Ectodermal cell (in vitro differentiated cells): ENCODE results near the gene TBC1D8B.
"Not testable (repeated sequence)": the region's sequence is repeated elsewhere in the genome, so short reads cannot be mapped to it uniquely, and the experiment has no call there.

Experiments used
- H3K27ac ChIP-seq: 2 replicates; pipeline ENCODE4 v1.7.0; 2013; ENCODE audit warnings: mild to moderate bottlenecking, low read depth, low read length; ENCODE audit not compliant: insufficient read depth, poor library complexity, severe bottlenecking
- H3K27me3 ChIP-seq: 2 replicates; pipeline ENCODE4 v1.7.0; 2013; ENCODE audit warnings: mild to moderate bottlenecking, low read length; ENCODE audit not compliant: insufficient read depth, control insufficient read depth, poor library complexity, severe bottlenecking
- H3K36me3 ChIP-seq: one replicate; pipeline ENCODE4 v1.7.0; 2013; ENCODE audit warnings: low read length; ENCODE audit not compliant: control insufficient read depth, insufficient read depth
- H3K4me1 ChIP-seq: one replicate; pipeline ENCODE4 v1.7.0; 2013; ENCODE audit warnings: low read length; ENCODE audit not compliant: control insufficient read depth, insufficient read depth
- H3K4me3 ChIP-seq: 2 replicates; pipeline ENCODE4 v1.7.0; 2013; ENCODE audit warnings: low read depth, low read length, control low read depth; ENCODE audit not compliant: insufficient read depth
- H3K9me3 ChIP-seq: 2 replicates; pipeline ENCODE4 v1.7.0; 2013; ENCODE audit warnings: mild to moderate bottlenecking, low read length, moderate library complexity; ENCODE audit not compliant: control insufficient read depth
- WGBS, 2 experiments: methylation state at CpG; one replicate each; pipeline ENCODE4 v1.1.7; 2013; ENCODE audit warnings: missing lambda C conversion rate in 2 of 2; 5-methylcytosine and 5-hydroxymethylcytosine counted together

Gene TBC1D8B

DNA sequence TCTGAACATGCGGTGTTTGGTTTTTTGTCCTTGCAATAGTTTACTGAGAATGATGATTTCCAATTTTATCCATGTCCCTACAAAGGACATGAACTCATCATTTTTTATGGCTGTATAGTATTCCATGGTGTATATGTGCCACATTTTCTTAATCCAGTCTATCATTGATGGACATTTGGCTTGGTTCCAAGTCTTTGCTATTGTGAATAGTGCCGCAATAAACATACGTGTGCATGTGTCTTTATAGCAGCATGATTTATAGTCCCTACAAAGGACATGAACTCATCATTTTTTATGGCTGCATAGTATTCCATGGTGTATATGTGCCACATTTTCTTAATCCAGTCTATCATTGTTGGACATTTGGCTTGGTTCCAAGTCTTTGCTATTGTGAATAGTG is 11.6 kb downstream of the TBC1D8B start:
- H3K27ac ChIP-seq, H3K4me3 ChIP-seq, H3K9me3 ChIP-seq, H3K36me3 ChIP-seq, H3K27me3 ChIP-seq, H3K4me1 ChIP-seq: not testable (repeated sequence)
- 100% methylated on average over 2 of the region's 3 CpGs; no CpG with 5 or more reads in 1 of the 2 experiments for WGBS, 2 experiments

DNA sequence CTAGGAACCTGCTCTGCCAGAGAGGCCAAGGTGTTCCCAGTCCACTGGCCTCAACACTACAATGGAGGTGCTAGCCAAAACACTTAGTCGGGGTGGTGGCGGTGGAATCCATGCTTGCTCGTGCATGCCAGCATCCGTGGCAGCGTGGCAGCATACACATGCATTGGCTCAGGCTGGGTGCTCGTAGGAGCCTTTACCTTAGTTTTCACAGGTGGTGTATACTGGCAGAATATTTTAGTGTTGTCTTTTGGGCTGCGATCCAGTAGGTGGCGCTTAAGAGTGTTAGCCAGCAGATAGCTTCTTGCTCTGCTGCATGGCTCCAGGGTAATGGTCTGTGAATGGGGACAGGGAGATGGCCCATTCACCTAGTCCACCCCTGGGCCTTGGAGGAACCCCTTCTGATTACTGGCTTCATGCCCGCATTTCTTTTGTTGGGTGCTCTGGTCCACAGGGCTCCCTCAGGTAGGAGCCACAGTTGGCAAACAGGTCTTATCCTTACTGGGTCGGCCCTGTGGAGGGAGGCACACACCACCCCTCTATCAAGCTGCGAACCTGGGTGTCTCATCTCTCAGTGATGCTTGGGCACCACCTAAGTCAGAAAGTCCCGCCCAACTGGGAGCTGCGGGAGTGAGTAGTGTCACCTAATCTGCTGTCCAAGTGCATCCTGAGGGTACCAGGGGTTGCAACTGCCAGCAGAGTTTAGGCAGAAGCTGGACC is 60.7 kb downstream of the TBC1D8B start:
- Histone ChIP-seq H3K4me3 (no peak overlapping the region), H3K9me3 (no peaks in the 10 kb centered on the region), H3K4me1 (no peaks in the 10 kb centered on the region), H3K27ac (no peak overlapping the region), H3K27me3 (no peaks in the 10 kb centered on the region), H3K36me3 (no peaks in the 10 kb centered on the region)
- 55 to 60% methylated on average over 13 of the region's 13 CpGs for WGBS, 2 experiments

DNA sequence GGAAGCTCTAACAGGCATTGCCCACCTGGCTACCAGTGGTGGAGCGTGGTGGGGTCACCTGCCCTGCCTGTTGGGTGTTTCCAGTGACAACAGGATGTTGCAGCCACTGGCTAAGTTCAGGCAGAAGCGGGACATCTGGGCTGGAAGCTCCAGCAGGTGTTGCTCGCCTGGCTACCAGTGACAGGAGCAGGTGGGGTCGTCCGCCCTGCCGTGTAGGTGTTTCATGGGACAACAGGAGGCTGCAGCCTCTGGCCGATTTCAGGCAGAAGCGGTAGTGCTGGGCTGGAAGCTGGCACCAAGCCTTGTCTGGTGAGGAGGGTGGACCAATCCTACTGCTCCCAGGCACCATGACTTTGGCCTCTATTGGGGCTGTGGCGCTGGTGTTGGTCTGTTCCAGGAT is 61.2 kb downstream of the TBC1D8B start:
- Histone ChIP-seq H3K9me3 (no peaks in the 10 kb centered on the region), H3K27ac (no peak overlapping the region), H3K27me3 (no peaks in the 10 kb centered on the region), H3K4me3 (no peak overlapping the region), H3K4me1 (no peaks in the 10 kb centered on the region), H3K36me3 (no peaks in the 10 kb centered on the region)
- WGBS, 2 experiments: 93 to 94% methylated on average over 9 of the region's 9 CpGs

DNA sequence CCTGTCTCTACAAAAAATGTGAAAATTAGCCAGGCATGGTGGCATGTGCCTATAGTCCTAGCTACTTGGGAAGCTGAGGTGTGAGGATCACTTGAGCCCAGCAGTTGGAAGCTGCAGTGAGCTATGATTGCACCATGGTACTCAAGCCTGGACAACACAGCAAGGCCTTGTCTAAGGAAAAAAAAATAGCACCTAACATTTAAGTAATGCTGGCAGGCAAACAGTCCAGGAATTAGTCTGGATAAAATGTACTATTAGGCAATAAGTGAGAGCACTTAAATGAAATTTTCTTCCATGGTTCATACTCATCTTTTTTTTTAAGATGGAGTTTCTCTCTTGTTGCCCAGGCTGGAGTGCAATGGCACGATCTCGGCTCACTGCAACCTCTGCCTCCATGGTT is 70.3 kb downstream of the TBC1D8B start:
- H3K36me3 ChIP-seq, H3K27me3 ChIP-seq, H3K4me1 ChIP-seq, H3K4me3 ChIP-seq, H3K27ac ChIP-seq, H3K9me3 ChIP-seq: not testable (repeated sequence)
- WGBS, 2 experiments: 85 to 97% methylated on average over 2 of the region's 2 CpGs

DNA sequence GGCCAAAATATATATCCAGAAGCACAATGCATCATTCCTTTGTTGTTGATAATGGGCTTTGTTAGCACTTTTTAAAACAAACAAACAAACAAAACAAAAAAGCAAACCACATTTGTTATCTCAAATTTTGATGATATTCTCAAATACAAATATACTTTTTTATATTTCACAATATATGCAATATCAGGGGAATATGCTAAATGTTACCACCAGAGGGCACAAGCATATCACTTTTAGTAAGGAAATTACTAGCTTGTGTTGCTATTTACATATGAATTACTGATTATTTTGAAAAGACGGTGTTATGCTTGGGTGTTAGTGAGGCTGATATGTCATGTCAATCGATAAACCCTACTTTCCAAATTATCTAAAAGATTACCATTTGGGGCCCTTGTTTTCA is 71.6 kb downstream of the TBC1D8B start:
- no peaks in the 10 kb centered on the region for H3K4me1 ChIP-seq
- no peak overlapping the region for H3K4me3 ChIP-seq
- no peaks in the 10 kb centered on the region for H3K9me3 ChIP-seq
- WGBS, 2 experiments: no CpG with 5 or more reads among the region's 2 CpGs
- no peaks in the 10 kb centered on the region for H3K36me3 ChIP-seq
- H3K27ac ChIP-seq: no peak overlapping the region
- no peaks in the 10 kb centered on the region for H3K27me3 ChIP-seq

DNA sequence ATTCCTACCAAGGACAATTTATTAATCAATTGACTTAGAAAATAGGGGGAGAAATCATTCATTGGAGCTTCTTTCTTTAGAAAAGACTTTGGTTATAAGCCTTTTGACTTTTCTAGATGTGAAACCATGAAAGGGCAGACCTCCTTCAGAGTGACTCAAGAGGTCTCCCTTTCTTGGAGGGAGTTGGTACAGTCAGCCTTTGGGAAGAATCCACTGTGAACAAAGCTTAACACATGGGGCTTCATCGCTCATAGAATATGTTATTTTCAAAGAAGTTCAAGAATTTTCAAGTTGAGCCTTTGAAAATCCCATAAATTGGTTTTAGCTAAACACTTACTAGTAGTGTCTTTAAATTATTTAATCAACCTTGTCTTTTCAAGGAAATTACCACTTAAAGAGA is 72.7 kb downstream of the TBC1D8B start:
- Histone ChIP-seq H3K36me3 (no peaks in the 10 kb centered on the region), H3K4me3 (no peak overlapping the region), H3K27me3 (no peaks in the 10 kb centered on the region), H3K4me1 (no peaks in the 10 kb centered on the region), H3K27ac (no peak overlapping the region), H3K9me3 (no peaks in the 10 kb centered on the region)
- WGBS, 2 experiments: 88 to 100% methylated on average over 1 of the region's 1 CpG

DNA sequence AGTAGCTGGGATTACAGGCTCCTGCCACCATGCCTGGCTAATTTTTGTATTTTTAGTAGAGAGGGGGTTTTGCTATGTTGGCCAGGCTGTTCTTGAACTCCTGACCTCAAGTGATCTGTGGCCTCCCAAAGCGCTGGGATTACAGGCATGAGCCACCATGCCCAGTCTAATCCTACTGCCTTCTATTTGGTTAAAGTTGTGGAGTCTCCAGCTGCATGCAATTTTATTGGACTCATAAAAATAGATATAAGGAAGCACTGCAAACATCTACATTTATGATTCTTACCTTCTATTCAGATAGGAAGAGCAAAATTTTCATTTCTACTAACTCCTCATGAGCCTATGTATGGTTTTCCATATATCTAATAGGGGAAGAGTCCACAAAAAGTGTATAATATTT is 87.0 kb downstream of the TBC1D8B start:
- no peak overlapping the region for H3K4me3 ChIP-seq
- no peaks in the 10 kb centered on the region for H3K27me3 ChIP-seq
- WGBS, 2 experiments: 92% methylated on average over 1 of the region's 1 CpG; no CpG with 5 or more reads in 1 of the 2 experiments
- H3K9me3 ChIP-seq: no peaks in the 10 kb centered on the region
- no peaks in the 10 kb centered on the region for H3K4me1 ChIP-seq
- H3K27ac ChIP-seq: no peak overlapping the region
- no peaks in the 10 kb centered on the region for H3K36me3 ChIP-seq

DNA sequence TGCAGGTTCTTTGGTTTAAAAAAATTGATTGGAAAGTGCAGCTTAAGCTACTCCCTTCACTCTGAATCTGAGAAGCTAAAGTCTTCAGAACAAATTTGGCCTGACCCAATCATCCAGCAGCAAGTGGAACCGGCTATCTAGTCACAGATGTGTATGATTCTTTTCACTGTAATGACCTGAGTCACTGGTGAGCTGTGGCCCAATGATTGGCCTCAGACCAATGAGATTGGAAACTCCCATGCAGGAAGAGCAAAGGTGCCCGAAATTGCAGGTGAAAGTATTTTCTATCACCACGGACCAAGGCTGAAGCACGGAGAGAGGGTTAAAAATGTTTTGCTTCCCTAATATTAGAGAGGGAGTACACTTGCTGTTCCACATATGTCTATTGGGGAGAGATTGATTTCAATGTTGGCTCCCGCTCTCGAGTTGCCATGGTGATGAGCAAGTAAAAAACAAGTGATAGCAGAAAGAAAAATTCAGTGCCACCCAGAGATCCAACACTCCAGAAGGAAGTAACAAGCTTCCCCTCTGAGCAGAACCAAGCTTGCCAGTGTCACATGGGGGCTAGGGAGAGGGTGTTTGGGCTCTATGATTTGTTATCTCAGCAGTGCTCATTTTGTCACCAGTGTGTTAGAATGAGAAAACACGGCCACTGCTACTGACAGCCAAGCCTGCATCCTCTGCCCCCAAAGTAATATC is 89.4 kb downstream of the TBC1D8B start:
- no peaks in the 10 kb centered on the region for H3K9me3 ChIP-seq
- WGBS, 2 experiments: 89 to 93% methylated on average over 7 of the region's 7 CpGs
- H3K36me3 ChIP-seq: no peaks in the 10 kb centered on the region
- no peak overlapping the region for H3K4me3 ChIP-seq
- no peaks in the 10 kb centered on the region for H3K27me3 ChIP-seq
- H3K4me1 ChIP-seq: no peaks in the 10 kb centered on the region
- no peak overlapping the region for H3K27ac ChIP-seq

DNA sequence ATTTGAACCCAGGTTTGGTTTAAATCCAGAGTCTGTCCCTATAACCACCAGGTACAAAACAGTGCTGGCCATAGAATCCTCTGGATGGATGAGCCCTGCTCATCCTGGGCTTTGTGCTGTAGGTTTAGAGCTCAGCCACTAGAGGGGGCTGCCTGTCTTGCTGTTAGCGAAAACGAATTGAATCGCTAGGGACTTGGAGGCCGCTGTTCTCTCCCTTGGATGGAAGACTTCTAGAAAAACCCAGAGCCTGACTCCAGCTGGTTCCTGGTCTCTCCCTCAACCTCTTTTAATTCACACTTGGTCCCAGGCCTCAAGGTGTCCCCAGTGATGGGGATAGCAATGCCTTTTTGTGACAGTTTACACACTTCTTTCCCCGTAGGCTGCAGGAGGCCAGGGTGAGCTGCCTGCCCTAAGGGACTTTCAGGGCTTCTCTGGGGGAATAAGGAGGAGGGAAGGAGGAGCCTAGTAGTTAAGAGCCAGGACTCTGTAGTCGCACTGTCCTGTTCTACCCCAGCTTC is 92.0 kb downstream of the TBC1D8B start:
- H3K9me3 ChIP-seq: no peaks in the 10 kb centered on the region
- H3K36me3 ChIP-seq: no peaks in the 10 kb centered on the region
- no peak overlapping the region for H3K4me3 ChIP-seq
- H3K27ac ChIP-seq: no peak overlapping the region
- 11 to 18% methylated on average over 5 to 6 of the region's 6 CpGs for WGBS, 2 experiments
- no peaks in the 10 kb centered on the region for H3K4me1 ChIP-seq
- H3K27me3 ChIP-seq: no peaks in the 10 kb centered on the region

DNA sequence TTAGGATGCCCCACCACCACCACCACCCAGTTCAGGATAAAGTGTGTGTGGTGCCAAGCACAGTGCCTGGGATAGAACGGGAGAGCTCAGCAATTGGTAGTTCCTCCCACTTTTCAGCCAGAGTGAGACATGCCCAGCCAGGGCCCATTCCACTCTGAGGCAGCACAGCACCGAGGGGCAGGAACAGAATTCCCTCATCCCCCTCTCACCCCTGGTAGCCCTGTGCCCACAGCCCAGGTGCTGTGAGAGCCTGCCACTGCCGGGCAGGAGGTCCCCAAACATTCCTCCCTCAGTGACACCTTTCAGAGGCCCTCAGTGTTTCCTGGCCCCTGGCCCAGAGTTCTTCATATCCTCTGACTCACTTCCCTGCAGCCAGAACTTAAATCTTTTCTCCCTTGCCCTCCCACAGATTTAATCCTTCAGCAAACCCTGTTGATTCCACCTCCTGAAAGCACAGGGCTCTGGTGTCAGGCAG is 92.5 kb downstream of the TBC1D8B start:
- 81 to 83% methylated on average over 3 of the region's 3 CpGs for WGBS, 2 experiments
- Histone ChIP-seq H3K27me3 (no peaks in the 10 kb centered on the region), H3K4me1 (no peaks in the 10 kb centered on the region), H3K36me3 (no peaks in the 10 kb centered on the region), H3K9me3 (no peaks in the 10 kb centered on the region), H3K4me3 (no peak overlapping the region), H3K27ac (no peak overlapping the region)
